GM19455 (cell line): Measurements from ENCODE around the gene GULP1.
"Not testable (repeated sequence)": the region's sequence is repeated elsewhere in the genome, so short reads cannot be mapped to it uniquely, and the experiment has no call there.

Experiments used
- ATAC-seq: cut with Tn5 transposase; IDR thresholded peaks from one replicate; pipeline ENCODE4 v1.9.1; 2021; ENCODE audit not compliant: unreplicated experiment

GULP1 gene, protein sequence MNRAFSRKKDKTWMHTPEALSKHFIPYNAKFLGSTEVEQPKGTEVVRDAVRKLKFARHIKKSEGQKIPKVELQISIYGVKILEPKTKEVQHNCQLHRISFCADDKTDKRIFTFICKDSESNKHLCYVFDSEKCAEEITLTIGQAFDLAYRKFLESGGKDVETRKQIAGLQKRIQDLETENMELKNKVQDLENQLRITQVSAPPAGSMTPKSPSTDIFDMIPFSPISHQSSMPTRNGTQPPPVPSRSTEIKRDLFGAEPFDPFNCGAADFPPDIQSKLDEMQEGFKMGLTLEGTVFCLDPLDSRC

GRCh38 chr2:188291617-188292347 lies at the start of gene GULP1:
Gene GULP1, plus strand, starts transcription at chr2:188291874. Its CDS starts 185,829 bp downstream, at chr2:188477703.
- no peak for ATAC-seq

- ATAC-seq = no peak
Measured at GRCh38 chr2:188243381-188243780, 48.3 kb upstream of the GULP1 start.

GRCh38 chr2:188244383-188244782 lies 47.3 kb upstream of the GULP1 start:
- ATAC-seq = no peak

GRCh38 chr2:188245230-188245629 lies 46.4 kb upstream of the GULP1 start:
- ATAC-seq = no peak

DNA sequence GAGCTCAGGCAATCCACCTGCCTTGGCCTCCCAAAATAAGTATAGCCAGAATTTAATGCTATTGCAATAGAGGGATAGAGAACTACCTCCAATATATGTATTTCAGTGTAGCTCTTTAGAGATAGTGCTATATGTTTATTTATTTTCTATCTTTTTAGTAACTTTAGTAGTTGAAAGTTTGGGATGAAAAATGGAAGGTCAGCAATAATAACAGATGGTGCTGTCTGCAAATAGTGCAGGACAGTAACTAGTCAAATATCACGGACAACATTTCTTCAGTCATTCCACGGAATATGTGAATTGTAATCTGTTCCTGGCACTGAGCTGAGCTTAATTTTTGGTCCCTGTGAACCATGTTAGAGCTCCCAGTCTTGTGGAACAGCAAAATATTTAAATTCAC lies 43.2 kb upstream of the GULP1 start:
- no peak for ATAC-seq

DNA sequence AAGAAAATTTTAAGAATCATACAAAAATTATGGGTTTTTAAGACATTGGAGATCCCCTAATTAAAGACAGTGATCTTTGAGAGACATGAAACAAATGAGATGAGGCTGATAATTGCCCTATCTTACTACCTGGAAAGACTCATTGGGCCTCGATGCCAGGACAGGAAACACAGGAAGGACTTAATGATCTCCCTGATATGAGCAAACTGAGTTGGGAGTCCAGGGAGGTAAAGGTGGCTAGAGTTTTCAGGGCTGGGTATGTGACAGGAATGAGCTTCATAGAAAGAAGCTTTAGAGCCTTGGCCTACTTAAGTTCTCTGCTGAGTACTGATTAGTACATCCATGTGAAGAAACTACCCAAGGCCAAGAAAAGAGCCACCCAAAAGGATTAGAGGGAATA lies 40.6 kb upstream of the GULP1 start:
- ATAC-seq = no peak

GRCh38 chr2:188256420-188256819 lies 35.3 kb upstream of the GULP1 start:
- no peak for ATAC-seq

GRCh38 chr2:188265315-188265714 lies 26.4 kb upstream of the GULP1 start:
- no peak for ATAC-seq

GRCh38 chr2:188267776-188268175 lies 23.9 kb upstream of the GULP1 start:
- ATAC-seq = no peak

DNA sequence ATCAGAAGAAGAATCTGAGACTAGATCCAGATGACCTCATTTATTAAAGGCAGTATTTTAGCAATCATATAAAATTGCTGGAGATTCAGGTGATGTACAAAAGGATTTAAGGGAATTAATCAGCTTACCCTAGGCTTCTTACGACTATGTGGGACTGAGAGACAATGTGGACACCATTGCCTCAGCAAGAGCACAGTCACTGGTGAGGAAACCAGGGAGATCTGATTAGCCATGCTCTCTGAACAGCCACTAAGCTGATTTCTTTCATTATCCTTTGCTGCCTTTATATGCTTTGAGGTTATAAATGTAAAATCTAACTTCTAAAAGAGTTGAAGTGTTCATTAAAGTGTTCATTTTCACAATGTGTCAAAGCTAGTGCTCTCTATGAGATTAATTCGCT lies 22.7 kb upstream of the GULP1 start:
- no peak for ATAC-seq

DNA sequence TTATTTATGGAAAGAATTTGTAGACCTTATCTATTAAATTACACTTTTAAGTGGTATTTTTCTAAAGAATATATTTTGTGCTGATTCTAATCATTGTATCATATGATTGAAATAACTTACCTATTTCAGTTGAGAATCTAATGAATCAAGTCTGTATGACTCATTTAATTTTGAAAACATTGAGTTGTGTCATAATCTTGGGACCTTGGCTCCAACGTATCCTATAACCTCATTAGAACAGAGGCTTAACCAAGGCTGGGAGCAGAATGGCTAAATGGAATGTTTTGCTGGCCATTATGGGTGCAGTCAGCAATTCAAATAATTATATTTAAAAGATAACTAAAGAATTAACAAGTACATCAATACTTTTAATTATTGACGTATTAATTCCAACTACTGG lies 19.6 kb upstream of the GULP1 start:
- ATAC-seq = no peak

- no peak for ATAC-seq
Measured at GRCh38 chr2:188274274-188274673, 17.4 kb upstream of the GULP1 start.

DNA sequence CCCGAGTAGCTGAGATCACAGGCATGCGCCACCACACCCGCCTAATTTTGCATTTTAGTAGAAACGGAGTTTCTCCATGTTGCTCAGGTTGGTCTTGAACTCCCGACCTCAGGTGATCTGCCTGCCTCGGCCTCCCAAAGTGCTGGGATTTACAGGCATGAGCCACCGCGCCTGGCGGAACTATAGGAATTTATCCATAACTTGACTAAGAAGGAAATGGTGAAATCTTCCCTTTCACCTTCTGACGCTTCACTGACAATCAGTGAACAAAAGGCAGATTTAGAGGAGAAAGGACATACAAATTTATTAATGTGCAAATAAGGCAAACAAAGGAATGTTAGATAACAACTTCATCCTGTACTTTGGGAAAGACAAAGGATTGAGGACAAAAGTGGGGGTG lies 15.4 kb upstream of the GULP1 start:
- ATAC-seq = no peak

DNA sequence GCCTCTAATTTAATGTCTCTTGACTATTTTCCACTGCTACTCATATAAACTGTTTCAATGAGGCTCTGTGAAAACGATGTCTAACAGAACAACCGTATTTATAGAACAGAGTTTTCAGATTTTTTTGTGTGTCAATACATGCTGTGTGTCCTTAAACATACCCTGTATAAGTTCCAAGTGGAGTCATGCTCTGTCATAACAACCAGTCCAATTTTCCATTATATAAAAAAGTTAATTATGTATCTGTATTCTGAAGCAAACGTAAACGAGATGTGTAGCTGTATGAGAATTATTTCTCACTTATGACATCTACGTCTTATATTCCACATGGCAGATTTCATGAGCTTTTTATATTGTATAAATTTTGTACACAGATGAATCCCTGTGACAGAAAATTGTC lies 13.9 kb upstream of the GULP1 start:
- ATAC-seq = no peak

GRCh38 chr2:188278388-188279092 lies 13.1 kb upstream of the GULP1 start:
- no peak for ATAC-seq

DNA sequence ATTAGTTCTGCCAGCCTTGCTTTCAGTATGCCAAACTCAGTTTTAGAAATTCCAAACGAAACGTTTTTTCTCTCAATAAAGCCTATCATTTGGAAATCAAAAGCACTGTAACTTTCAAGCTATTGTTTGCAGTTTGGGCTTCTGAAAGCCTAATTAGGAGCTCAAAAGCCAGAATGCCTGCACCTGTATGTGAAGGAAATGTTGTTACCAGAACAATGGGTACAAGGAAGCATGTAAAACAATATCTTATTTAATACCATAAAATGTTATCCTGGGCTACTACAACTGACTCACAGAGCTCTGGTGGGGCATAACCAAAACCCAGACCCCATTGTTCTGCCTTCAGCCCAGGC lies 12.6 kb upstream of the GULP1 start:
- no peak for ATAC-seq

DNA sequence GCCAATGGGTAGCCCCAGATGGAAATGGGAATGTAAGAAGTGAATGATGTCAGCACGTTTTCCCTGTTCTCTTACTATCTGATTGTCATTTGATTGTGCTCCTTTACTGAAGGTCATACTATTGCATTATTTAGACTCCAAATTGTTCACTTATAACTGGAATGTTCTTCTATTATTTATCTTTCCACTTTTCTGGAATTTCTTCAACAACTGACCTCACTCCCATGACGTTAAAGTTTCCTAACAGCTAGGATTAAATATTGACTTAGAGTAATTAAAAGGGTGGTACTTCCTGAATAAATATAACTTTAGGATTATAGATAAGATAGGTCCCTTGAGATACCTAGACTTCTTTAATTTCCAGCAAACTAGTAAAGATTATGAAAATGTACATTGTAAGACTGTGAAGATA lies 10.9 kb upstream of the GULP1 start:
- ATAC-seq = no peak

DNA sequence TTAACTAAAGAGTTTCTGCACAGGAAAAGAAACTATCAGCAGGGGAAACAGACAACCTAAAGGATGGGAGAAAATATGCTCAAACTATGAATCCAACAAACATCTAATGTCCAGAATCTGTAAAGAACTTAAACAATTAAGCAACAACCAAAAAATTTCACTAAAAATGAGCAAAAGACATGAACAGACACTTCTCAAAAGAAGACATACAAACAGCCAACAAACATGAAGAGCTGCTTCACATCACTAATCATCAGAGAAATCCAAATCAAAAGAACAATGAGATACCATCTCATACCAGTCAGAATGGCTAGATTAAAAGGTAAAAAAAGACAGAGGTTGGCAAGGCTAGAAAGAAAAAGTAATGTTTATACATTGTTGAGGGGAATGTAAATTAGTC lies 8.8 kb upstream of the GULP1 start:
- no peak for ATAC-seq

GRCh38 chr2:188284251-188284650 lies 7.4 kb upstream of the GULP1 start:
- ATAC-seq = not testable (repeated sequence)

- no peak for ATAC-seq
Measured at GRCh38 chr2:188285049-188285448, 6.6 kb upstream of the GULP1 start.

DNA sequence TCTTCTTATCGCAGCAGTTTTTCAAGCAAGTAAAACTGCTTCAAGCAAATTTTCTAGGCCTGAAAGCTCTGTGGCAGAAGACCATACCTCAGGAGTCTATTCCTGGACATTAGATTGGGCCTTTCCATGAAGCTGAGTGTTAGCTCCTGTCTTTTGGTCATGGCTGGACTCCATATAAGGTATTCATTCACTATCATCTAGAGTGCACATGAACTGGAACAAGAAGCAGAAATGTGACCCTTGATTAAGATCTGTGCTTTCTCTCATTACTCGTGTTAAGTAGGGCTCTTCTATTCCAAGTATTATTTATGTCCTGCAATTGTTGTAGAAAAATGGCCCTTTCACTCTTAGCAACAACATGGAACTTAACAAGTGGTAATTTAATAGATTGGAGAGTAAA lies 5.9 kb upstream of the GULP1 start:
- no peak for ATAC-seq

GRCh38 chr2:188291142-188291616 lies 495 bp upstream of the GULP1 start:
- ATAC-seq = no peak
